H1 (cell line): ENCODE results near the gene LLPH. TPM values are rescaled to one million over a fixed set of nuclear protein-coding genes. Genes with fewer than 3 reads are reported as not detected.

Source experiments
- CTCF ChIA-PET: fragments of 300-600 bp; sonication (Branson Sonifier 250); formaldehyde crosslinking; loops from one replicate; lab custom pipeline; 2021; ENCODE audit not compliant: partially characterized antibody; lab: Charles Lee
- POLR2A ChIA-PET: fragments of 300-600 bp; sonication (Branson Sonifier 250); formaldehyde crosslinking; loops from one replicate; lab custom pipeline; 2021; ENCODE audit warnings: inconsistent platforms; ENCODE audit not compliant: partially characterized antibody; lab: Charles Lee
- DNase-seq, 2 experiments: peaks; one replicate each; pipeline versions ENCODE4 v3.0.0 to v3.0.0-alpha.2; 2010 to 2022; ENCODE audit warnings: low spot score in 2 of 2, low read depth in 1 of 2, mixed read lengths in 1 of 2
- FAIRE-seq: peaks from 2 replicates; lab custom pipeline; 2011; peaks lifted over from hg19 to GRCh38; lab: Jason Lieb, UNC
- H2AFZ ChIP-seq: 2 replicates; pipeline ENCODE4 v1.8.1; 2012; ENCODE audit warnings: low read length, inconsistent platforms
- H2AK5ac ChIP-seq: 2 replicates; pipeline ENCODE4 v1.6.1; 2013; ENCODE audit warnings: low read depth, low read length
- H2BK120ac ChIP-seq: replicated peaks from 2 replicates; pipeline ENCODE3; 2013; ENCODE audit warnings: low read depth, low read length, inconsistent platforms
- H2BK12ac ChIP-seq: 2 replicates; pipeline ENCODE4 v1.6.1; 2013; ENCODE audit warnings: low read depth, low read length
- H2BK15ac ChIP-seq: 2 replicates; pipeline ENCODE4 v1.6.1; 2013; ENCODE audit warnings: low read length
- H2BK20ac ChIP-seq: 2 replicates; pipeline ENCODE4 v1.6.1; 2013; ENCODE audit warnings: low read length
- H2BK5ac ChIP-seq: 2 replicates; pipeline ENCODE4 v1.6.1; 2013; ENCODE audit warnings: low read depth, low read length
- H3K14ac ChIP-seq: 2 replicates; pipeline ENCODE4 v1.6.1; 2013; ENCODE audit warnings: inconsistent platforms; ENCODE audit not compliant: insufficient read length
- H3K18ac ChIP-seq: 2 replicates; pipeline ENCODE4 v1.6.1; 2013; ENCODE audit warnings: low read length; ENCODE audit errors: extremely low read depth
- H3K23ac ChIP-seq: 2 replicates; pipeline ENCODE4 v1.6.1; 2013; ENCODE audit warnings: inconsistent platforms; ENCODE audit not compliant: insufficient read length
- H3K23me2 ChIP-seq: 2 replicates; pipeline ENCODE4 v1.6.1; 2013; ENCODE audit warnings: low read depth, low read length
- H3K27ac ChIP-seq: 2 replicates; pipeline ENCODE4 v1.6.1; 2011; ENCODE audit warnings: low read depth, low read length, inconsistent platforms
- H3K27me3 ChIP-seq, 4 experiments: replicated peaks in 1 of 4; 1 replicate in 1 of 4; 2 replicates in 3 of 4; pipeline versions ENCODE4 v1.6.1 to v1.8.1; 2011 to 2013; ENCODE audit warnings: low read length in 3 of 4, mild to moderate bottlenecking in 3 of 4, inconsistent platforms in 2 of 4, mixed read lengths in 2 of 4, moderate library complexity in 1 of 4; ENCODE audit not compliant: control insufficient read depth in 3 of 4, insufficient read depth in 3 of 4; ENCODE audit errors: extremely low read depth in 1 of 4
- H3K36me3 ChIP-seq, 4 experiments: 2 replicates each; pipeline versions ENCODE4 v1.6.1 to v1.8.1; 2011 to 2013; ENCODE audit warnings: mild to moderate bottlenecking in 4 of 4, low read length in 3 of 4, moderate library complexity in 2 of 4, control low read depth in 1 of 4, inconsistent platforms in 1 of 4; ENCODE audit not compliant: insufficient read depth in 4 of 4, control insufficient read depth in 2 of 4
- H3K4ac ChIP-seq: replicated peaks from 2 replicates; pipeline ENCODE3; 2013; ENCODE audit warnings: low read length, low read depth, mixed read lengths, inconsistent platforms; ENCODE audit not compliant: insufficient read length
- H3K4me1 ChIP-seq, 4 experiments: replicated peaks in 1 of 4; 1 replicate in 1 of 4; 2 replicates in 3 of 4; pipeline versions ENCODE4 v1.6.1 to v1.8.1; 2011 to 2013; ENCODE audit warnings: low read length in 3 of 4, inconsistent platforms in 2 of 4, mixed read lengths in 1 of 4; ENCODE audit not compliant: insufficient read depth in 4 of 4, control insufficient read depth in 3 of 4
- H3K4me2 ChIP-seq, 2 experiments: 2 replicates each; pipeline versions ENCODE4 v1.6.1 to v1.8.1; 2011 to 2013; ENCODE audit warnings: low read depth in 2 of 2, low read length in 2 of 2, control low read depth in 1 of 2, inconsistent platforms in 1 of 2, mild to moderate bottlenecking in 1 of 2; ENCODE audit not compliant: insufficient read depth in 1 of 2
- H3K4me3 ChIP-seq, 4 experiments: fragments of 200-600, 300-600 bp in 1 of 4; sonication (generic), shearing (Covaris generic), sonication (Bioruptor Twin) in 1 of 4; 2 replicates each; pipeline versions ENCODE4 v1.5.1 to v1.8.1; 2011 to 2016; ENCODE audit warnings: low read length in 4 of 4, low read depth in 3 of 4, control low read depth in 2 of 4, inconsistent platforms in 2 of 4, mild to moderate bottlenecking in 2 of 4, mixed read lengths in 1 of 4, moderate library complexity in 1 of 4; ENCODE audit not compliant: insufficient read depth in 2 of 4; ENCODE audit errors: extremely low read depth in 1 of 4
- H3K56ac ChIP-seq: replicated peaks from 2 replicates; pipeline ENCODE3; 2013; ENCODE audit warnings: low read depth, mild to moderate bottlenecking, mixed read lengths, low read length, inconsistent platforms; ENCODE audit not compliant: insufficient read length
- H3K79me1 ChIP-seq: 2 replicates; pipeline ENCODE4 v1.6.1; 2013; ENCODE audit warnings: low read depth, low read length, control low read depth
- H3K79me2 ChIP-seq, 2 experiments: 2 replicates each; pipeline versions ENCODE4 v1.6.1 to v1.8.1; 2012 to 2013; ENCODE audit warnings: low read length in 2 of 2, mild to moderate bottlenecking in 2 of 2, inconsistent platforms in 1 of 2; ENCODE audit not compliant: insufficient read depth in 2 of 2, control insufficient read depth in 1 of 2
- H3K9ac ChIP-seq, 4 experiments: replicated peaks in 1 of 4; 1 replicate in 1 of 4; 2 replicates in 3 of 4; pipeline versions ENCODE4 v1.6.1 to v1.8.1; 2011 to 2013; ENCODE audit warnings: low read depth in 3 of 4, low read length in 3 of 4, control low read depth in 2 of 4, mild to moderate bottlenecking in 2 of 4, moderate library complexity in 2 of 4, inconsistent platforms in 1 of 4; ENCODE audit errors: extremely low read depth in 1 of 4
- H3K9me3 ChIP-seq, 2 experiments: 2 replicates each; pipeline versions ENCODE4 v1.6.1 to v1.8.1; 2012 to 2013; ENCODE audit warnings: mild to moderate bottlenecking in 2 of 2, moderate library complexity in 2 of 2, control low read depth in 1 of 2, inconsistent platforms in 1 of 2, low read depth in 1 of 2, low read length in 1 of 2, mixed read lengths in 1 of 2; ENCODE audit not compliant: insufficient read depth in 2 of 2
- H4K20me1 ChIP-seq, 2 experiments: replicated peaks in 1 of 2; 2 replicates each; pipeline versions ENCODE3 to v1.8.1; 2011 to 2013; ENCODE audit warnings: inconsistent platforms in 2 of 2, low read length in 2 of 2, mild to moderate bottlenecking in 1 of 2; ENCODE audit not compliant: insufficient read depth in 2 of 2, control insufficient read depth in 1 of 2
- H4K5ac ChIP-seq: 2 replicates; pipeline ENCODE4 v1.6.1; 2013; ENCODE audit warnings: low read length, low read depth, mixed read lengths, inconsistent platforms; ENCODE audit not compliant: insufficient read length
- H4K8ac ChIP-seq: 2 replicates; pipeline ENCODE4 v1.8.0; 2013; ENCODE audit warnings: mild to moderate bottlenecking, moderate library complexity, low read length, inconsistent platforms; ENCODE audit not compliant: insufficient read depth; ENCODE audit errors: extremely low read depth
- H4K91ac ChIP-seq: replicated peaks from 2 replicates; pipeline ENCODE3; 2013; ENCODE audit warnings: low read length, mixed read lengths, inconsistent platforms; ENCODE audit not compliant: insufficient read length
- BCL11A ChIP-seq, 2 experiments: IDR thresholded peaks; one replicate each; pipeline ENCODE4 v1.6.1; 2011; ENCODE audit warnings: low read depth in 2 of 2, low read length in 2 of 2, mild to moderate bottlenecking in 2 of 2
- CTCF ChIP-seq, 3 experiments: IDR thresholded peaks; 1 replicate in 2 of 3; 2 replicates in 1 of 3; pipeline versions ENCODE4 v1.5.1 to v1.6.1; 2011; ENCODE audit warnings: low read length in 3 of 3, mild to moderate bottlenecking in 3 of 3, inconsistent platforms in 2 of 3, low read depth in 1 of 3, moderate library complexity in 1 of 3; ENCODE audit not compliant: insufficient read depth in 1 of 3; ENCODE audit errors: control extremely low read depth in 1 of 3
- EP300 ChIP-seq, 2 experiments: IDR thresholded peaks; 1 replicate in 1 of 2; 2 replicates in 1 of 2; pipeline ENCODE4 v1.6.1; 2011 to 2012; ENCODE audit warnings: low read depth in 2 of 2, low read length in 2 of 2, mild to moderate bottlenecking in 2 of 2, borderline replicate concordance in 1 of 2, inconsistent platforms in 1 of 2, moderate library complexity in 1 of 2
- FOSL1 ChIP-seq: IDR thresholded peaks from 2 replicates; pipeline ENCODE4 v1.6.1; 2011; ENCODE audit warnings: mild to moderate bottlenecking, low read depth, low read length, moderate library complexity; ENCODE audit not compliant: insufficient read depth
- GABPA ChIP-seq: IDR thresholded peaks from 2 replicates; pipeline ENCODE4 v1.6.1; 2011; ENCODE audit warnings: mild to moderate bottlenecking, low read length, moderate library complexity, borderline replicate concordance; ENCODE audit not compliant: insufficient read depth
- JUN ChIP-seq: IDR thresholded peaks from 2 replicates; pipeline ENCODE4 v1.6.1; 2011; ENCODE audit warnings: low read depth, mild to moderate bottlenecking, improper control_type of control experiment, low read length
- RAD21 ChIP-seq, 2 experiments: IDR thresholded peaks in 1 of 2; conservative IDR thresholded peaks in 1 of 2; 2 replicates each; pipeline ENCODE4 v1.6.1; 2011; ENCODE audit warnings: low read depth in 2 of 2, low read length in 2 of 2, improper control_type of control experiment in 1 of 2, inconsistent platforms in 1 of 2, mild to moderate bottlenecking in 1 of 2, moderate library complexity in 1 of 2
- RFX5 ChIP-seq: IDR thresholded peaks from 2 replicates; pipeline ENCODE4 v1.6.1; 2011; ENCODE audit warnings: low read depth, low read length, improper control_type of control experiment, borderline replicate concordance
- SIX5 ChIP-seq: IDR thresholded peaks from 2 replicates; pipeline ENCODE4 v1.6.1; 2011; ENCODE audit warnings: mild to moderate bottlenecking, low read depth, low read length
- WGBS, 2 experiments: shearing (Covaris generic) in 1 of 2; methylation state at CpG; one replicate each; pipeline versions ENCODE4 v1.1.6 to v1.1.7; 2013 to 2015; ENCODE audit warnings: low lambda C conversion rate in 2 of 2, mixed read lengths in 2 of 2, inconsistent platforms in 1 of 2, low coverage in 1 of 2, missing lambda C conversion rate in 1 of 2; ENCODE audit not compliant: insufficient replicate concordance in 2 of 2, insufficient coverage in 1 of 2, insufficient read length in 1 of 2; ENCODE audit errors: extremely low coverage in 1 of 2, missing lambda C conversion rate in 1 of 2; 5-methylcytosine and 5-hydroxymethylcytosine counted together
- polyA plus RNA-seq, 7 experiments: library from polyadenylated mRNA; depleted of rRNA in 3 of 7; stranded (reverse) in 5 of 7; unstranded in 2 of 7; fragments of >200 nt in 5 of 7; fragments of 200-250 nt in 2 of 7; gene quantifications; 1 replicate in 5 of 7; 2 replicates in 1 of 7; 4 replicates in 1 of 7; pipeline versions ENCODE4 v1.2.1 to v1.2.3, GENCODE V29; 2011 to 2013; ENCODE audit warnings: missing spikeins in 2 of 7, mixed read lengths in 2 of 7
- total RNA-seq: library from RNA; stranded (reverse); fragmentation: NEBNext Ultra II Directional; extraction: Animal tissue kit (Norgen Biotek cat#: 25700); gene quantifications from 2 replicates; pipeline ENCODE4 v1.2.1, GENCODE V29; 2021
- TF ChIP-seq, protein P1 (sequence below): IDR thresholded peaks from 2 replicates; pipeline ENCODE4 v1.6.1; 2012; ENCODE audit warnings: inconsistent platforms

The LLPH gene
- total and polyA plus RNA-seq, 2 of the 8 experiments (the other 6 are each of a cell fraction or from before 2014, with no cell fraction given) = 2.3 to 31.3 TPM

- Histone ChIP-seq H4K20me1 (no peaks in the 10 kb centered on the region), H3K23me2 (no peaks in the 10 kb centered on the region), H3K27ac (no peak overlapping the region), H3K4ac (no peak overlapping the region), H2BK20ac (no peak overlapping the region), H2BK12ac (no peak overlapping the region), H3K27me3 (peaks cover 0 to 1% (median 0%) of the 10 kb centered on the region in 4 experiments; a peak in 1 of 7 replicates), H3K79me1 (no peaks in the 10 kb centered on the region), H2BK5ac (no peak overlapping the region), H2BK15ac (no peak overlapping the region), H3K18ac (no peak overlapping the region), H3K23ac (no peak overlapping the region), H3K9ac (no peak overlapping the region), H4K8ac (no peak overlapping the region), H3K4me3 (no peak overlapping the region), H4K5ac (no peak overlapping the region), H3K36me3 (no peaks in the 10 kb centered on the region), H3K4me2 (no peak overlapping the region), H4K91ac (no peak overlapping the region), H2AFZ (no peak overlapping the region), H3K9me3 (no peaks in the 10 kb centered on the region), H3K4me1 (no peaks in the 10 kb centered on the region), H3K14ac (no peak overlapping the region), H2BK120ac (no peak overlapping the region), H3K56ac (no peak overlapping the region), H2AK5ac (no peak overlapping the region), H3K79me2 (no peaks in the 10 kb centered on the region)
- 100% methylated on average over 1 of the region's 1 CpG; no CpG with 5 or more reads in 1 of the 2 experiments for WGBS, 2 experiments
- DNase-seq (no peak), FAIRE-seq (no peak)
- ChIA-PET CTCF (interaction anchor here (1.3 kb wide), 1 partner anchor 807 kb away, joined by 3 read pairs; no protein-coding TSS in a partner anchor), POLR2A (no interaction called here)
- TF ChIP-seq JUN (no peak), FOSL1 (no peak), GABPA (no peak), CTCF (IDR thresholded peaks at IDR 0.05; ENCODE audit: control extremely low read depth in 1 of 3, insufficient read depth in 1 of 3, low read depth in 1 of 3, low read length in 3 of 3) (no peak), EP300 (IDR thresholded peaks at IDR 0.05; ENCODE audit: borderline replicate concordance in 1 of 2, low read depth in 2 of 2, low read length in 2 of 2) (no peak), BCL11A (IDR thresholded peaks at IDR 0.05; ENCODE audit: low read depth in 2 of 2, low read length in 2 of 2) (no peak), RFX5 (no peak), RAD21 (IDR thresholded peaks at IDR 0.05 in 1 of 2, conservative IDR thresholded peaks at IDR 0.05 in 1 of 2; ENCODE audit: low read depth in 2 of 2, low read length in 2 of 2) (no peak), SIX5 (no peak)
- TF ChIP-seq, protein P1, sequence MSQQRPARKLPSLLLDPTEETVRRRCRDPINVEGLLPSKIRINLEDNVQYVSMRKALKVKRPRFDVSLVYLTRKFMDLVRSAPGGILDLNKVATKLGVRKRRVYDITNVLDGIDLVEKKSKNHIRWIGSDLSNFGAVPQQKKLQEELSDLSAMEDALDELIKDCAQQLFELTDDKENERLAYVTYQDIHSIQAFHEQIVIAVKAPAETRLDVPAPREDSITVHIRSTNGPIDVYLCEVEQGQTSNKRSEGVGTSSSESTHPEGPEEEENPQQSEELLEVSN = no peak
These were observed 17.1 kb downstream of the LLPH start for GRCh38 chr12:66113471-66113870.
